IMR-90 (cell line): ENCODE results near the gene CGREF1. TPM values are rescaled to one million over a fixed set of nuclear protein-coding genes. Genes with fewer than 3 reads are reported as not detected.
A peak's percentile ranks its signal among the peaks of the same experiment; 100 is the strongest.
"Not testable (repeated sequence)": the region's sequence is repeated elsewhere in the genome, so short reads cannot be mapped to it uniquely, and the experiment has no call there.

Experiments used
- ATAC-seq: fragments of 200-7000 bp; cut with Tn5 transposase; 2 replicates; pipeline ENCODE4 v1.9.1; 2020; ENCODE audit warnings: low read depth, mild to moderate bottlenecking, moderate library complexity
- BruUV-seq: library from RNA; stranded (reverse); fragments of 400-500 nt; replicated peaks from 2 replicates; lab custom pipeline; 2021; lab: Mats Ljungman, UMichigan
- CTCF ChIA-PET: fragments of 300-600 bp; formaldehyde crosslinking; extraction: SDS; loops from one replicate; lab custom pipeline; 2021; ENCODE audit warnings: antibody characterized with exemption; lab: Yijun Ruan, JAX
- POLR2A ChIA-PET: fragments of 300-600 bp; sonication (Branson Sonifier 250); formaldehyde crosslinking; loops from one replicate; lab custom pipeline; 2022; ENCODE audit warnings: antibody characterized with exemption; ENCODE audit not compliant: unreplicated experiment; lab: Charles Lee
- DNase-seq: peaks from one replicate; pipeline ENCODE4 v3.0.0; 2013
- H2AFZ ChIP-seq: replicated peaks from 2 replicates; pipeline ENCODE3; 2013; ENCODE audit warnings: low read length, mild to moderate bottlenecking; ENCODE audit not compliant: poor library complexity
- H2AK5ac ChIP-seq: 2 replicates; pipeline ENCODE4 v1.6.1; 2013; ENCODE audit warnings: low read depth, low read length, inconsistent platforms
- H2AK9ac ChIP-seq: replicated peaks from 2 replicates; pipeline ENCODE3; 2013; ENCODE audit warnings: mild to moderate bottlenecking, low read depth, low read length, moderate library complexity; ENCODE audit not compliant: poor library complexity
- H2BK120ac ChIP-seq: 2 replicates; pipeline ENCODE4 v1.6.1; 2013; ENCODE audit warnings: low read depth, low read length, inconsistent platforms
- H2BK15ac ChIP-seq: 3 replicates; pipeline ENCODE4 v1.6.1; 2013; ENCODE audit warnings: low read depth, low read length, inconsistent platforms
- H2BK20ac ChIP-seq: 2 replicates; pipeline ENCODE4 v1.6.1; 2013; ENCODE audit warnings: low read depth, mild to moderate bottlenecking, inconsistent platforms, low read length, moderate library complexity
- H2BK5ac ChIP-seq: 2 replicates; pipeline ENCODE4 v1.6.1; 2013; ENCODE audit warnings: mild to moderate bottlenecking, low read depth, low read length, inconsistent platforms; ENCODE audit not compliant: poor library complexity, severe bottlenecking
- H3K14ac ChIP-seq: replicated peaks from 2 replicates; pipeline ENCODE4 v1.6.1; 2013; ENCODE audit warnings: low read depth, low read length, inconsistent platforms
- H3K18ac ChIP-seq: 2 replicates; pipeline ENCODE4 v1.6.1; 2013; ENCODE audit warnings: low read depth, low read length, control low read depth
- H3K23ac ChIP-seq: 2 replicates; pipeline ENCODE4 v1.6.1; 2013; ENCODE audit warnings: low read depth, low read length, inconsistent platforms
- H3K27ac ChIP-seq: 2 replicates; pipeline ENCODE4 v1.5.1; 2013; ENCODE audit warnings: mild to moderate bottlenecking, control low read depth, low read length; ENCODE audit not compliant: insufficient read depth
- H3K27me3 ChIP-seq: 2 replicates; pipeline ENCODE4 v1.6.1; 2013; ENCODE audit warnings: low read length; ENCODE audit not compliant: control insufficient read depth, insufficient read depth
- H3K36me3 ChIP-seq: 2 replicates; pipeline ENCODE4 v1.6.1; 2013; ENCODE audit warnings: low read length, mixed read lengths; ENCODE audit not compliant: control insufficient read depth, insufficient read depth
- H3K4ac ChIP-seq: 2 replicates; pipeline ENCODE4 v1.6.1; 2013; ENCODE audit warnings: low read depth, low read length, inconsistent platforms
- H3K4me1 ChIP-seq: 2 replicates; pipeline ENCODE4 v1.6.1; 2013; ENCODE audit warnings: low read length, mixed read lengths; ENCODE audit not compliant: control insufficient read depth, insufficient read depth
- H3K4me2 ChIP-seq: 2 replicates; pipeline ENCODE4 v1.6.1; 2013; ENCODE audit warnings: low read depth, mild to moderate bottlenecking, control low read depth, low read length, moderate library complexity
- H3K4me3 ChIP-seq: 2 replicates; pipeline ENCODE4 v1.5.1; 2013; ENCODE audit warnings: low read depth, mild to moderate bottlenecking, control low read depth, low read length, moderate library complexity; ENCODE audit not compliant: insufficient read depth
- H3K56ac ChIP-seq: 2 replicates; pipeline ENCODE4 v1.6.1; 2013; ENCODE audit warnings: low read length, inconsistent platforms; ENCODE audit not compliant: insufficient read depth; ENCODE audit errors: extremely low read depth
- H3K79me1 ChIP-seq, 2 experiments: 2 replicates each; pipeline ENCODE4 v1.6.1; 2013; ENCODE audit warnings: low read length in 2 of 2, inconsistent platforms in 1 of 2, low read depth in 1 of 2
- H3K9ac ChIP-seq: 2 replicates; pipeline ENCODE4 v1.6.1; 2013; ENCODE audit warnings: low read depth, low read length, control low read depth
- H3K9me1 ChIP-seq: 2 replicates; pipeline ENCODE4 v1.6.1; 2013; ENCODE audit warnings: low read length, inconsistent platforms; ENCODE audit not compliant: insufficient read depth
- H3K9me3 ChIP-seq: 2 replicates; pipeline ENCODE4 v1.6.1; 2013; ENCODE audit warnings: low read length; ENCODE audit not compliant: control insufficient read depth, insufficient read depth
- H4K20me1 ChIP-seq: 2 replicates; pipeline ENCODE4 v1.6.1; 2013; ENCODE audit warnings: low read length, inconsistent platforms; ENCODE audit not compliant: insufficient read depth
- H4K5ac ChIP-seq: 2 replicates; pipeline ENCODE4 v1.6.1; 2013; ENCODE audit warnings: mild to moderate bottlenecking, low read depth, low read length, control low read depth
- H4K8ac ChIP-seq, 2 experiments: 2 replicates each; pipeline ENCODE4 v1.6.1; 2013; ENCODE audit warnings: low read depth in 2 of 2, low read length in 2 of 2, control low read depth in 1 of 2, inconsistent platforms in 1 of 2
- H4K91ac ChIP-seq: 2 replicates; pipeline ENCODE4 v1.6.1; 2013; ENCODE audit warnings: low read depth, low read length, inconsistent platforms; ENCODE audit not compliant: insufficient read depth
- BHLHE40 ChIP-seq: fragments of 150-350 bp; IDR thresholded peaks from 2 replicates; pipeline ENCODE4 v1.6.1; 2016; ENCODE audit warnings: mild to moderate bottlenecking, low read depth, low read length
- CEBPB ChIP-seq: IDR thresholded peaks from 2 replicates; pipeline ENCODE4 v1.6.1; 2012; ENCODE audit warnings: low read depth, low read length, improper control_type of control experiment
- CHD1 ChIP-seq: IDR thresholded peaks from 2 replicates; pipeline ENCODE4 v1.6.1; 2012; ENCODE audit warnings: low read depth, low read length, improper control_type of control experiment
- ELK1 ChIP-seq: fragments of 150-350 bp; IDR thresholded peaks from 2 replicates; pipeline ENCODE4 v1.6.1; 2016; ENCODE audit warnings: low read depth, mild to moderate bottlenecking, low read length, moderate library complexity, borderline replicate concordance
- FOS ChIP-seq: fragments of 150-350 bp; IDR thresholded peaks from 2 replicates; pipeline ENCODE4 v1.6.1; 2016; ENCODE audit warnings: low read depth, low read length
- MAFK ChIP-seq: IDR thresholded peaks from 2 replicates; pipeline ENCODE4 v1.6.1; 2012; ENCODE audit warnings: low read depth, low read length, improper control_type of control experiment
- MXI1 ChIP-seq: IDR thresholded peaks from 2 replicates; pipeline ENCODE4 v1.6.1; 2012; ENCODE audit warnings: low read depth, mild to moderate bottlenecking, low read length, moderate library complexity, borderline replicate concordance
- POLR2A ChIP-seq: IDR thresholded peaks from 2 replicates; pipeline ENCODE4 v1.6.1; 2012; ENCODE audit warnings: mild to moderate bottlenecking, low read depth, low read length
- USF2 ChIP-seq: fragments of 150-350 bp; IDR thresholded peaks from 2 replicates; pipeline ENCODE4 v1.6.1; 2017; ENCODE audit warnings: mild to moderate bottlenecking, antibody characterized with exemption, low read length, low read depth
- WGBS, 2 experiments: methylation state at CpG; one replicate each; pipeline versions ENCODE4 v1.1.5 to v1.1.7; 2013; ENCODE audit warnings: missing lambda C conversion rate in 2 of 2; ENCODE audit not compliant: insufficient read length in 1 of 2; ENCODE audit errors: extremely low coverage in 2 of 2; 5-methylcytosine and 5-hydroxymethylcytosine counted together
- dilution Hi-C: fragments of 300-500 bp; cut with HindIII; formaldehyde crosslinking; loops from one replicate; pipeline ENCODE4 v1.14.3; 2018; ENCODE audit warnings: low sequenced_read_pairs; ENCODE audit not compliant: unreplicated experiment
- in situ Hi-C: fragments of 300-500 bp; cut with MboI; formaldehyde crosslinking; loops from 3 replicates; pipeline ENCODE4 v1.14.3; 2019; ENCODE audit warnings: low sequenced_read_pairs, inconsistent platforms, mixed read lengths
- intact Hi-C: fragments of 100-400 bp; cut with micrococcal nuclease; formaldehyde crosslinking; loops from 2 replicates; pipeline ENCODE4 v1.10.0; 2022
- polyA plus RNA-seq, 3 experiments: library from polyadenylated mRNA; depleted of rRNA; stranded (reverse); fragments of >200 nt; gene quantifications; 2 replicates each; pipeline ENCODE4 v1.2.3, GENCODE V29; 2012; ENCODE audit warnings: low replicate concordance in 1 of 3
- total RNA-seq: library from RNA; depleted of rRNA; stranded (reverse); fragments of >200 nt; gene quantifications from 2 replicates; pipeline ENCODE4 v1.2.3, GENCODE V29; 2012

CGREF1 gene
- total and polyA plus RNA-seq, 2 of the 4 experiments (the other 2 are of a cell fraction), result 0.54 to 1.3 TPM

GRCh38 chr2:27121906-27122305 is 3.0 kb upstream of the CGREF1 start:
- Histone ChIP-seq H3K9me1 (peaks cover 4% of the 10 kb centered on the region; the same call in 1 of the 2 replicates), H3K4me3 (no peak overlapping the region), H4K8ac (no peak overlapping the region), H2BK120ac (no peak overlapping the region), H3K14ac (no peak overlapping the region), H2BK20ac (no peak overlapping the region), H3K9ac (no peak overlapping the region), H3K23ac (no peak overlapping the region), H3K4ac (no peak overlapping the region), H3K4me2 (no peak overlapping the region), H2AFZ (no peak overlapping the region), H3K56ac (no peak overlapping the region), H3K27me3 (peaks cover 58% of the 10 kb centered on the region), H3K36me3 (no peaks in the 10 kb centered on the region), H3K18ac (no peak overlapping the region), H3K79me1 (no peaks in the 10 kb centered on the region), H3K27ac (no peak overlapping the region), H4K20me1 (no peaks in the 10 kb centered on the region), H3K9me3 (peaks cover 6% of the 10 kb centered on the region; the same call in 1 of the 2 replicates), H4K5ac (no peak overlapping the region), H2BK5ac (no peak overlapping the region), H4K91ac (no peak overlapping the region), H2BK15ac (no peak overlapping the region), H2AK9ac (no peak overlapping the region), H2AK5ac (no peak overlapping the region), H3K4me1 (peaks cover 7% of the 10 kb centered on the region)
- intact Hi-C loops (no loop called here), dilution Hi-C loops (no loop called here), in situ Hi-C loops (no loop called here)
- ChIA-PET POLR2A (no interaction called here), CTCF (no interaction called here)
- DNase-seq, result no peak
- TF ChIP-seq ELK1, result no peak
- TF ChIP-seq CEBPB, result no peak
- TF ChIP-seq CHD1, result no peak
- no peak for TF ChIP-seq BHLHE40
- TF ChIP-seq USF2, result no peak
- TF ChIP-seq MXI1, result no peak
- TF ChIP-seq POLR2A, result no peak
- no peak for TF ChIP-seq FOS
- no peak for TF ChIP-seq MAFK
- 80% methylated on average over 1 of the region's 2 CpGs; no CpG with 5 or more reads in 1 of the 2 experiments for WGBS, 2 experiments
- no peak for ATAC-seq
- BruUV-seq, result no TSS peak

GRCh38 chr2:27119330-27119670 is 372 bp upstream of the CGREF1 start:
- intact Hi-C loops, H3K36me3 ChIP-seq, H3K18ac ChIP-seq, POLR2A ChIA-PET, H2BK20ac ChIP-seq, DNase-seq, H3K79me1 ChIP-seq, H4K20me1 ChIP-seq, ATAC-seq, H2AK5ac ChIP-seq, H3K9me1 ChIP-seq, H4K8ac ChIP-seq, H3K27ac ChIP-seq, H2BK120ac ChIP-seq, CTCF ChIA-PET, H3K9me3 ChIP-seq, H2BK15ac ChIP-seq, H3K9ac ChIP-seq, H3K14ac ChIP-seq, H3K56ac ChIP-seq, H4K91ac ChIP-seq, H2BK5ac ChIP-seq, H3K4me1 ChIP-seq, BruUV-seq, H3K4ac ChIP-seq, H4K5ac ChIP-seq, in situ Hi-C loops, dilution Hi-C loops: not testable (repeated sequence)
- Histone ChIP-seq H3K27me3 (peaks cover 71% of the 10 kb centered on the region), H3K23ac (peak overlapping the region; percentile 64; the same call in 1 of the 2 replicates), H3K4me3 (peak overlapping the region; percentile 42), H3K4me2 (peak overlapping the region; percentile 99), H2AFZ (peak overlapping the region; percentile 85), H2AK9ac (peak overlapping the region; percentile 72)
- no CpG with 5 or more reads among the region's 8 CpGs for WGBS, 2 experiments
